HEK293 (cell line): Measurements from ENCODE around the gene PTPRN2.
"Not testable (repeated sequence)": the region's sequence is repeated elsewhere in the genome, so short reads cannot be mapped to it uniquely, and the experiment has no call there.

Experiments
- CTCF ChIA-PET: fragments of 350-600 bp; formaldehyde crosslinking; extraction: SDS; loops from one replicate; lab custom pipeline; 2021; ENCODE audit warnings: antibody characterized with exemption; lab: Yijun Ruan, JAX
- POLR2A ChIA-PET: fragments of 300-600 bp; formaldehyde crosslinking; extraction: SDS; loops from one replicate; lab custom pipeline; 2020; ENCODE audit warnings: antibody characterized with exemption, inconsistent platforms; lab: Yijun Ruan, JAX
- H3K27ac ChIP-seq: fragments of 200-500 bp; sonication (Bioruptor generic); 2 replicates; pipeline ENCODE4 v1.5.1; 2014; ENCODE audit warnings: low read depth, low read length, control low read depth, inconsistent platforms; ENCODE audit errors: extremely low read depth
- H3K36me3 ChIP-seq, 2 experiments: fragments of 200-500 bp in 1 of 2; sonication (Bioruptor generic) in 1 of 2; 1 replicate in 1 of 2; 2 replicates in 1 of 2; pipeline ENCODE4 v1.5.1; 2014 to 2017; ENCODE audit warnings: inconsistent platforms in 2 of 2, low read length in 2 of 2; ENCODE audit not compliant: control insufficient read depth in 2 of 2, insufficient read depth in 1 of 2
- H3K4me1 ChIP-seq: fragments of 200-500 bp; sonication (Bioruptor generic); 2 replicates; pipeline ENCODE4 v1.5.1; 2014; ENCODE audit warnings: mild to moderate bottlenecking, low read length, inconsistent platforms; ENCODE audit not compliant: control insufficient read depth, insufficient read depth
- H3K4me3 ChIP-seq: 2 replicates; pipeline ENCODE4 v1.5.1; 2011; ENCODE audit warnings: low read depth, mild to moderate bottlenecking, control low read depth, low read length, moderate library complexity
- H3K9me3 ChIP-seq: fragments of 200-500 bp; sonication (Bioruptor generic); 2 replicates; pipeline ENCODE4 v1.5.1; 2014; ENCODE audit warnings: low read depth, low read length, inconsistent platforms; ENCODE audit not compliant: control insufficient read depth, insufficient read depth
- ATF2 ChIP-seq: fragments of 450-650 bp; formaldehyde crosslinking; IDR thresholded peaks from 2 replicates; pipeline ENCODE4 v1.5.1; 2016; ENCODE audit warnings: missing biosample characterization, missing genetic modification characterization, low read depth
- GLIS1 ChIP-seq: fragments of 450-650 bp; formaldehyde crosslinking; IDR thresholded peaks from 2 replicates; pipeline ENCODE4 v1.5.1; 2016; ENCODE audit warnings: missing biosample characterization, missing genetic modification characterization
- OSR2 ChIP-seq: fragments of 450-650 bp; formaldehyde crosslinking; IDR thresholded peaks from 2 replicates; pipeline ENCODE4 v1.5.1; 2016; ENCODE audit warnings: missing biosample characterization, missing genetic modification characterization
- ZEB2 ChIP-seq: fragments of 450-650 bp; formaldehyde crosslinking; IDR thresholded peaks from 2 replicates; pipeline ENCODE4 v1.5.1; 2016; ENCODE audit warnings: missing biosample characterization, missing genetic modification characterization
- ZNF133 ChIP-seq: fragments of 450-650 bp; formaldehyde crosslinking; IDR thresholded peaks from 2 replicates; pipeline ENCODE4 v1.5.1; 2016; ENCODE audit warnings: missing biosample characterization, missing genetic modification characterization
- ZNF184 ChIP-seq: fragments of 450-650 bp; IDR thresholded peaks from 2 replicates; pipeline ENCODE4 v1.5.1; 2018; ENCODE audit warnings: missing biosample characterization, mild to moderate bottlenecking, missing genetic modification characterization
- ZNF221 ChIP-seq: fragments of 450-650 bp; formaldehyde crosslinking; IDR thresholded peaks from 2 replicates; pipeline ENCODE4 v1.5.1; 2017; ENCODE audit warnings: missing biosample characterization, missing genetic modification characterization, borderline replicate concordance
- ZNF23 ChIP-seq: fragments of 450-650 bp; formaldehyde crosslinking; IDR thresholded peaks from 2 replicates; pipeline ENCODE4 v1.5.1; 2016; ENCODE audit warnings: missing biosample characterization, missing genetic modification characterization, borderline replicate concordance
- ZNF239 ChIP-seq: fragments of 450-650 bp; formaldehyde crosslinking; IDR thresholded peaks from 2 replicates; pipeline ENCODE4 v1.5.1; 2016; ENCODE audit warnings: missing biosample characterization, missing genetic modification characterization
- ZNF274 ChIP-seq, 2 experiments: fragments of 200-500 bp in 1 of 2; fragments of 450-650 bp in 1 of 2; sonication (Bioruptor generic) in 1 of 2; formaldehyde crosslinking in 1 of 2; IDR thresholded peaks; 2 replicates each; pipeline versions ENCODE4 v1.5.1 to v1.6.1; 2014 to 2016; ENCODE audit warnings: borderline replicate concordance in 1 of 2, inconsistent platforms in 1 of 2, low read length in 1 of 2, missing biosample characterization in 1 of 2, missing genetic modification characterization in 1 of 2
- ZNF280D ChIP-seq: fragments of 450-650 bp; formaldehyde crosslinking; IDR thresholded peaks from 2 replicates; pipeline ENCODE4 v1.5.1; 2016; ENCODE audit warnings: missing biosample characterization, missing genetic modification characterization
- ZNF324 ChIP-seq: fragments of 450-650 bp; formaldehyde crosslinking; IDR thresholded peaks from 2 replicates; pipeline ENCODE4 v1.5.1; 2016; ENCODE audit warnings: missing biosample characterization, missing genetic modification characterization
- ZNF404 ChIP-seq: fragments of 450-650 bp; formaldehyde crosslinking; IDR thresholded peaks from 2 replicates; pipeline ENCODE4 v1.5.1; 2017; ENCODE audit warnings: missing biosample characterization, missing genetic modification characterization
- ZNF433 ChIP-seq: fragments of 450-650 bp; formaldehyde crosslinking; IDR thresholded peaks from 2 replicates; pipeline ENCODE4 v1.5.1; 2016; ENCODE audit warnings: missing biosample characterization, missing genetic modification characterization, low read depth
- ZNF48 ChIP-seq: fragments of 450-650 bp; formaldehyde crosslinking; IDR thresholded peaks from 2 replicates; pipeline ENCODE4 v1.5.1; 2016; ENCODE audit warnings: missing biosample characterization, missing genetic modification characterization
- ZNF555 ChIP-seq: fragments of 450-650 bp; formaldehyde crosslinking; conservative IDR thresholded peaks from 2 replicates; pipeline ENCODE4 v1.5.1; 2017; ENCODE audit warnings: missing biosample characterization, mild to moderate bottlenecking, missing genetic modification characterization, inconsistent platforms
- ZNF623 ChIP-seq: fragments of 450-650 bp; formaldehyde crosslinking; IDR thresholded peaks from 2 replicates; pipeline ENCODE4 v1.5.1; 2016; ENCODE audit warnings: missing biosample characterization, missing genetic modification characterization
- ZNF626 ChIP-seq: fragments of 450-650 bp; sonication (Bioruptor Pico); formaldehyde crosslinking; IDR thresholded peaks from 2 replicates; pipeline ENCODE4 v1.5.1; 2018; ENCODE audit warnings: missing biosample characterization, missing genetic modification characterization, inconsistent platforms
- ZNF629 ChIP-seq: fragments of 450-650 bp; formaldehyde crosslinking; IDR thresholded peaks from 2 replicates; pipeline ENCODE4 v1.5.1; 2017; ENCODE audit warnings: missing biosample characterization, missing genetic modification characterization
- ZNF658 ChIP-seq: fragments of 450-650 bp; formaldehyde crosslinking; IDR thresholded peaks from 2 replicates; pipeline ENCODE4; 2016; ENCODE audit warnings: missing biosample characterization, missing genetic modification characterization
- ZNF704 ChIP-seq: fragments of 450-650 bp; formaldehyde crosslinking; IDR thresholded peaks from 2 replicates; pipeline ENCODE4 v1.5.1; 2016; ENCODE audit warnings: missing biosample characterization, missing genetic modification characterization

The PTPRN2 gene

DNA sequence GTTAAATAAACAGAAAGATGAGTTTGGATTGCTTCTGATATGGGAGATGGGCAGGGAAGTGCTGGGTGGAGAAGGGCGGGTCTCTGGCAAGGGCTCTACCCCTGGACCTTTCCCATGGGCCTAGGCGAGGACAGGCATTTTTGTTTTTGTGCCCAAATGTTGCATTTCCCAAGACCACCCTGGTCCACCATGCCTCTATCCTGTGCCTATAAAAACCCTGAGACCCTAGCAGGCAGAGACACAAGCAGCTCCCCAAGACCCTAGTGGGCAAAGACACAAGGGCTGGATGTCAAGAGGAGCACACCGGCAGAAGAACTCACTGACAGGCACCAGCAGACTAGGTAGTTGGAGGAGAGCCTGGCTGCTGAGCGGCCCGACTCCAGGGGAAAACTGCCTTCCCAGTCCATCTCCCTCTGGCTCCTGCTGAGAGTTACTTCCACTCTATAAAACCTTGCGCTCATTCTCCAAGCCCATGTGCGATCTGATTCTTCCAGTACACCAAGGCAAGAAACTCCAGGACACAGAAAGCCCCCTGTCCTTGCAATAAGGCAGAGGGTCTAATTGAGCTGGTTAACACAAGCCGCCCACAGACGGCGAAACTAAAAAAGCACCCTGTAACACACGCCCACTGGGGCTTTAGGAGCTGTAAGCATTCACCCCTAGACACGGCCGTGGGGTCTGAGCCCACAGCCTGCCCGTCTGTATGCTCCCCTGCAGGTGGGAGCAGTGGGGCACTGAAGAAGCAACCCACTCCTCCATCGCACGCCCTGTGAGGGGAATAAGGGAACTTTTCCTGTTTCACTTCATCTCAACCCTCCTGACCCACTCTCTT, 291.4 kb downstream of the PTPRN2 start (continued):
- TF ChIP-seq ZNF324 (tag by site-specific recombination) (no peak), ZNF626 (tag by site-specific recombination) (no peak), ZNF221 (tag by site-specific recombination) (no peak)

- H3K9me3 ChIP-seq, CTCF ChIA-PET, H3K4me1 ChIP-seq, POLR2A ChIA-PET, H3K27ac ChIP-seq, H3K4me3 ChIP-seq, H3K36me3 ChIP-seq: not testable (repeated sequence)
These were observed 293.0 kb downstream of the PTPRN2 start for GRCh38 chr7:158294468-158295215.

GRCh38 chr7:158292948-158293347, 294.7 kb downstream of the PTPRN2 start:
- H3K36me3 ChIP-seq = no peaks in the 10 kb centered on the region
- ChIA-PET CTCF (no interaction called here), POLR2A (no interaction called here)
- H3K27ac ChIP-seq = no peak overlapping the region
- H3K9me3 ChIP-seq = no peaks in the 10 kb centered on the region
- H3K4me3 ChIP-seq = no peak overlapping the region
- TF ChIP-seq ZNF404 (tag by site-specific recombination) (no peak), ZNF184 (no peak), ZNF555 (tag by site-specific recombination) (no peak), ZNF23 (tag by site-specific recombination) (no peak), ZNF239 (tag by site-specific recombination) (no peak), OSR2 (tag by site-specific recombination) (no peak), ZNF274 (IDR thresholded peaks at IDR 0.05; ENCODE audit: low read length) (no peak), ZNF274 (tag by site-specific recombination; IDR thresholded peaks at IDR 0.05; ENCODE audit: borderline replicate concordance) (no peak), ZNF280D (tag by site-specific recombination) (no peak), ZNF433 (tag by site-specific recombination) (no peak), ZEB2 (tag by site-specific recombination) (no peak), ZNF629 (tag by site-specific recombination) (no peak), ATF2 (tag by site-specific recombination) (no peak), ZNF623 (tag by site-specific recombination) (no peak), ZNF133 (tag by site-specific recombination) (no peak), GLIS1 (tag by site-specific recombination) (no peak), ZNF704 (tag by site-specific recombination) (no peak), ZNF658 (tag by site-specific recombination) (no peak), ZNF48 (tag by site-specific recombination) (no peak)
- H3K4me1 ChIP-seq = no peaks in the 10 kb centered on the region
